Colonic mucosa (tissue), 4 donors: ENCODE measurements around the gene ZNF718. TPM values are rescaled to one million over a fixed set of nuclear protein-coding genes. Genes with fewer than 3 reads are reported as not detected.
"Not testable (repeated sequence)": the region's sequence is repeated elsewhere in the genome, so short reads cannot be mapped to it uniquely, and the experiment has no call there.

Source experiments
- DNase-seq: peaks from one replicate; pipeline ENCODE4 v3.0.0-alpha.2; 2020
- H3K27ac ChIP-seq: fragments of 200-600 bp; one replicate; pipeline ENCODE4 v1.8.0; 2021
- H3K27me3 ChIP-seq: fragments of 200-600 bp; one replicate; pipeline ENCODE4 v1.8.0; 2021
- H3K36me3 ChIP-seq: fragments of 200-600 bp; one replicate; pipeline ENCODE4 v1.8.0; 2021
- H3K4me1 ChIP-seq: fragments of 200-600 bp; one replicate; pipeline ENCODE4 v1.8.0; 2021; ENCODE audit warnings: mild to moderate bottlenecking
- H3K4me3 ChIP-seq: fragments of 200-600 bp; one replicate; pipeline ENCODE4 v1.8.0; 2021
- H3K9ac ChIP-seq, 2 donors: one replicate each; pipeline ENCODE4 v1.7.0; 2013; ENCODE audit warnings: control low read depth in 2 of 2, low read depth in 2 of 2, low read length in 2 of 2
- H3K9me3 ChIP-seq: fragments of 200-600 bp; one replicate; pipeline ENCODE4 v1.8.0; 2021
- CTCF ChIP-seq: fragments of 200-600 bp; IDR thresholded peaks from one replicate; pipeline ENCODE4 v1.8.0; 2022; ENCODE audit warnings: antibody characterized with exemption, mild to moderate bottlenecking
- intact Hi-C: fragments of 100-400 bp; cut with DNase I; formaldehyde crosslinking; loops from one replicate; pipeline ENCODE4 v1.14.1; 2022
- total RNA-seq, 2 donors: library from RNA; stranded (reverse); fragmentation: NEBNext Ultra II Directional in 1 of 2; extraction: Animal tissue kit (Norgen Biotek cat#: 25700) in 1 of 2; gene quantifications; one replicate each; pipeline ENCODE4 v1.2.1, GENCODE V29; 2021
- donor health status: healthy.
- donor health status: DM: no; HTN: no; CAD: no.
- donor health status: DM: no; HTN: no; CAD: no.

The ZNF718 gene
- total RNA-seq, 2 donors from 2014 or later, result 5.4 to 7.9 TPM

GRCh38 chr4:173666-174314 is 49.5 kb downstream of the ZNF718 start:
- Histone ChIP-seq H3K9me3 (peaks cover 9% of the 10 kb centered on the region), H3K27ac (no peak overlapping the region), H3K27me3 (no peaks in the 10 kb centered on the region), H3K36me3 (no peaks in the 10 kb centered on the region), H3K4me3 (no peak overlapping the region), H3K4me1 (no peaks in the 10 kb centered on the region), H3K9ac (no peak overlapping the region)
- DNase-seq, result no peak
- TF ChIP-seq CTCF, result no peak
- intact Hi-C loops, result no loop called here

GRCh38 chr4:175986-176385 is 51.7 kb downstream of the ZNF718 start:
- peaks cover 7% of the 10 kb centered on the region for H3K9me3 ChIP-seq
- H3K27ac ChIP-seq, result no peak overlapping the region
- TF ChIP-seq CTCF, result no peak
- no peak overlapping the region for H3K4me3 ChIP-seq
- no peaks in the 10 kb centered on the region for H3K27me3 ChIP-seq
- no peaks in the 10 kb centered on the region for H3K36me3 ChIP-seq
- intact Hi-C loops, result no loop called here
- no peak for DNase-seq
- H3K4me1 ChIP-seq, result no peaks in the 10 kb centered on the region
- H3K9ac ChIP-seq, result no peak overlapping the region

- Histone ChIP-seq H3K4me1 (no peaks in the 10 kb centered on the region), H3K4me3 (no peak overlapping the region), H3K36me3 (no peaks in the 10 kb centered on the region), H3K27ac (no peak overlapping the region), H3K9me3 (peaks cover 3% of the 10 kb centered on the region), H3K9ac (no peak overlapping the region), H3K27me3 (no peaks in the 10 kb centered on the region)
- TF ChIP-seq CTCF, result no peak
- intact Hi-C loops, result no loop called here
- no peak for DNase-seq
Observed at GRCh38 chr4:176995-177394, 52.7 kb downstream of the ZNF718 start.

- H3K9me3 ChIP-seq, H3K4me1 ChIP-seq, H3K36me3 ChIP-seq, intact Hi-C loops, H3K4me3 ChIP-seq, H3K27ac ChIP-seq, DNase-seq, H3K27me3 ChIP-seq, H3K9ac ChIP-seq: not testable (repeated sequence)
Observed at GRCh38 chr4:182225-182624, 57.9 kb downstream of the ZNF718 start.

- Histone ChIP-seq H3K9ac (no peak overlapping the region), H3K4me1 (no peaks in the 10 kb centered on the region), H3K36me3 (no peaks in the 10 kb centered on the region), H3K27ac (no peak overlapping the region), H3K27me3 (no peaks in the 10 kb centered on the region), H3K9me3 (no peaks in the 10 kb centered on the region), H3K4me3 (no peak overlapping the region)
- intact Hi-C loops, result no loop called here
- no peak for TF ChIP-seq CTCF
- no peak for DNase-seq
Observed at GRCh38 chr4:188091-188490, 63.8 kb downstream of the ZNF718 start.

- intact Hi-C loops, H3K27ac ChIP-seq, H3K27me3 ChIP-seq, H3K4me1 ChIP-seq, H3K9ac ChIP-seq, H3K9me3 ChIP-seq, H3K36me3 ChIP-seq, DNase-seq, H3K4me3 ChIP-seq: not testable (repeated sequence)
Observed at GRCh38 chr4:195159-195558, 70.9 kb downstream of the ZNF718 start.
